ELF-1 (cell line): ENCODE data around the gene SCAF8.

ENCODE experiments used
- DNase-seq: peaks from one replicate; pipeline ENCODE4 v3.0.0-alpha.2; 2016; ENCODE audit warnings: low read depth, low spot score

SCAF8 gene

GRCh38 chr6:154829970-154830369 lies 96.8 kb downstream of the SCAF8 start:
- DNase-seq: no peak

GRCh38 chr6:154830771-154831170 lies 97.6 kb downstream of the SCAF8 start:
- no peak for DNase-seq

GRCh38 chr6:154835307-154835706 lies 102.1 kb downstream of the SCAF8 start:
- no peak for DNase-seq

- no peak for DNase-seq
Measured at GRCh38 chr6:154839546-154839945, 106.3 kb downstream of the SCAF8 start.

GRCh38 chr6:154840363-154840762 lies 107.1 kb downstream of the SCAF8 start:
- DNase-seq: no peak

GRCh38 chr6:154841109-154841508 lies 107.9 kb downstream of the SCAF8 start:
- no peak for DNase-seq

- no peak for DNase-seq
Measured at GRCh38 chr6:154842833-154843232, 109.6 kb downstream of the SCAF8 start.

- no peak for DNase-seq
Measured at GRCh38 chr6:154847318-154847717, 114.1 kb downstream of the SCAF8 start.

- DNase-seq: no peak
Measured at GRCh38 chr6:154848580-154848979, 115.4 kb downstream of the SCAF8 start.

GRCh38 chr6:154849475-154849874 lies 116.3 kb downstream of the SCAF8 start:
- DNase-seq: no peak

- DNase-seq: no peak
Measured at GRCh38 chr6:154852687-154853086, 119.5 kb downstream of the SCAF8 start.

- no peak for DNase-seq
Measured at GRCh38 chr6:154857529-154857928, 124.3 kb downstream of the SCAF8 start.

GRCh38 chr6:154861825-154862224 lies 128.6 kb downstream of the SCAF8 start:
- DNase-seq: no peak

GRCh38 chr6:154862536-154862935 lies 129.3 kb downstream of the SCAF8 start:
- no peak for DNase-seq

- no peak for DNase-seq
Measured at GRCh38 chr6:154864066-154864430, 130.8 kb downstream of the SCAF8 start.

- no peak for DNase-seq
Measured at GRCh38 chr6:154865291-154865690, 132.1 kb downstream of the SCAF8 start.

- peak; percentile 12 for DNase-seq
Measured at GRCh38 chr6:154868143-154868594, 135.0 kb downstream of the SCAF8 start.

GRCh38 chr6:154872542-154873114 lies 139.4 kb downstream of the SCAF8 start:
- DNase-seq: peak; percentile 34

- DNase-seq: no peak
Measured at GRCh38 chr6:154873546-154873945, 140.3 kb downstream of the SCAF8 start.

GRCh38 chr6:154874773-154875592 lies 141.8 kb downstream of the SCAF8 start:
- peak; percentile 32 for DNase-seq

GRCh38 chr6:154876486-154877280 lies 143.5 kb downstream of the SCAF8 start:
- DNase-seq: no peak

GRCh38 chr6:154878871-154879491 lies 145.8 kb downstream of the SCAF8 start:
- no peak for DNase-seq
